Fibroblast of lung (primary cell): ENCODE data around the gene LRRC37A. TPM values are rescaled to one million over a fixed set of nuclear protein-coding genes. Genes with fewer than 3 reads are reported as not detected.
"Not testable (repeated sequence)": the region's sequence is repeated elsewhere in the genome, so short reads cannot be mapped to it uniquely, and the experiment has no call there.

ENCODE experiments used
- DNase-seq, 2 donors: peaks; one replicate each; pipeline versions ENCODE4 v3.0.0 to v3.0.0-alpha.2; 2010; ENCODE audit warnings: low read depth in 2 of 2
- H2AFZ ChIP-seq: 2 replicates; pipeline ENCODE4 v1.5.1; 2012; ENCODE audit warnings: low read length, control low read depth, inconsistent platforms
- H3K27ac ChIP-seq: 2 replicates; pipeline ENCODE4 v1.5.1; 2011; ENCODE audit warnings: low read length, control low read depth; ENCODE audit not compliant: insufficient read depth
- H3K27me3 ChIP-seq: 2 replicates; pipeline ENCODE4 v1.5.1; 2011; ENCODE audit warnings: mild to moderate bottlenecking, low read length; ENCODE audit not compliant: control insufficient read depth, insufficient read depth
- H3K36me3 ChIP-seq: 2 replicates; pipeline ENCODE4 v1.5.1; 2011; ENCODE audit warnings: low read length; ENCODE audit not compliant: control insufficient read depth, insufficient read depth
- H3K4me1 ChIP-seq: 2 replicates; pipeline ENCODE4 v1.5.1; 2011; ENCODE audit warnings: low read length; ENCODE audit not compliant: control insufficient read depth, insufficient read depth; ENCODE audit errors: extremely low read depth
- H3K4me2 ChIP-seq: 2 replicates; pipeline ENCODE4 v1.5.1; 2011; ENCODE audit warnings: low read length, control low read depth; ENCODE audit not compliant: insufficient read depth; ENCODE audit errors: extremely low read depth
- H3K4me3 ChIP-seq, 4 experiments: fragments of 200-600 bp in 1 of 4; sonication (generic) in 1 of 4; replicated peaks in 1 of 4; 2 replicates each; pipeline ENCODE4 v1.5.1; 2011 to 2016; ENCODE audit warnings: low read length in 4 of 4, low read depth in 3 of 4, mild to moderate bottlenecking in 3 of 4, control low read depth in 2 of 4, inconsistent platforms in 1 of 4, mixed read lengths in 1 of 4; ENCODE audit not compliant: insufficient read depth in 1 of 4; ENCODE audit errors: control extremely low read depth in 1 of 4
- H3K79me2 ChIP-seq: 2 replicates; pipeline ENCODE4 v1.5.1; 2012; ENCODE audit warnings: mild to moderate bottlenecking, low read length, inconsistent platforms; ENCODE audit not compliant: control insufficient read depth, insufficient read depth
- H3K9ac ChIP-seq: 2 replicates; pipeline ENCODE4 v1.5.1; 2011; ENCODE audit warnings: mild to moderate bottlenecking, low read length, control low read depth; ENCODE audit not compliant: insufficient read depth
- H3K9me3 ChIP-seq: 2 replicates; pipeline ENCODE4 v1.5.1; 2012; ENCODE audit warnings: low read depth, low read length; ENCODE audit not compliant: control insufficient read depth, insufficient read depth
- H4K20me1 ChIP-seq: 2 replicates; pipeline ENCODE4 v1.5.1; 2011; ENCODE audit warnings: low read length; ENCODE audit not compliant: control insufficient read depth, insufficient read depth; ENCODE audit errors: extremely low read depth
- polyA plus RNA-seq, 2 donors: library from polyadenylated mRNA; depleted of rRNA in 1 of 2; stranded (reverse) in 1 of 2; unstranded in 1 of 2; fragments of >200 nt; gene quantifications; 2 replicates each; pipeline ENCODE4 v1.2.1, GENCODE V29; 2011 to 2012; ENCODE audit warnings: missing spikeins in 1 of 2
- total RNA-seq: library from RNA; depleted of rRNA; stranded (reverse); fragments of >200 nt; gene quantifications from 2 replicates; pipeline ENCODE4 v1.2.1, GENCODE V29; 2014
- TF ChIP-seq, protein P1 (sequence below), 2 donors: IDR thresholded peaks in 1 of 2; conservative IDR thresholded peaks in 1 of 2; 1 replicate in 1 of 2; 2 replicates in 1 of 2; pipeline ENCODE4 v1.5.1; 2011 to 2012; ENCODE audit warnings: low read length in 2 of 2, control low read depth in 1 of 2, inconsistent platforms in 1 of 2, low read depth in 1 of 2, mild to moderate bottlenecking in 1 of 2

LRRC37A gene
- total and polyA plus RNA-seq, 2 donors (not counting 1 experiment from before 2014, with no cell fraction given), result 0.45 to 2.5 TPM

DNA sequence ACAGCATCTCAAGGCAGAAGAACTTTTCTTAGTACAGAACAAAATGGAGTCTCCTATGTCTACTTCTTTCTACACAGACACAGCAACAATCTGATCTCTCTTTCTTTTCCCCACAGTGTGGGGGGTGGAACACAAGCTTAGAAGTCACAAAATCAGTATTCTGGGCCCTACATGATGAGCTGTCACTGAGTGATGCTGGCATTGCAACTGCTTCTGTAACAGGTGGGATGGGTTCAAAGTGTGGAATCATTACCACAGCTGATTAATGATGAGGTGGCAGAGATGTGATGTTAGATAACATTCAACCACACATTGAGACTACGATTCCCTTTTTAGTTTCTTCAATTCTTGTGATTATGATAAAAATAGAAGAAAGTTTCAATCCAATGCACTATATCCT lies 10.5 kb upstream of the LRRC37A start:
- not testable (repeated sequence) for H3K79me2 ChIP-seq, H3K9me3 ChIP-seq, H3K36me3 ChIP-seq, H3K4me3 ChIP-seq, H3K27ac ChIP-seq, H4K20me1 ChIP-seq, H3K4me1 ChIP-seq, H3K9ac ChIP-seq, H3K27me3 ChIP-seq, H3K4me2 ChIP-seq, H2AFZ ChIP-seq
- peak in 1 of 2 donors; percentile 32 for DNase-seq

DNA sequence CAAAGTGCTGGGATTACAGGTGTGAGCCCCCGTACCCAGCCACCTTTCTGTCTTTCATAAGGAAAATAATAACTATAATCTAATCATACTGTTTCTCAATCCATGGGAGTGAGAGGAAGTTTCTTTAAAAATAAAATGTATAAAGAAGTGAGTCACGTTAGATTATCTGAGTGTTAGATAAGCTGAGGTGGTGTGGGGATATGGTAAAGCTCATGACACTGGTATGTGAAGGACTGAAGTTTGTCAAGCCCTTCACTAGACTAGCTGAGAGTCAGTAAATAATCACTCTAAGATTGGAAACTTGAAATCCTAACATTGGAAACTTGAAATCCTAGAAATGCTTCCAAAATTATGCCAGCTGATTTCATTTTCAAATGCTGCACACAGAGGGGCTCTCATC lies 9.4 kb upstream of the LRRC37A start:
- H3K4me2 ChIP-seq, H3K4me1 ChIP-seq, H3K79me2 ChIP-seq, H3K27ac ChIP-seq, H3K36me3 ChIP-seq, H3K4me3 ChIP-seq, H3K9me3 ChIP-seq, H4K20me1 ChIP-seq, H3K27me3 ChIP-seq, H3K9ac ChIP-seq, H2AFZ ChIP-seq: not testable (repeated sequence)
- peak in 1 of 2 donors; percentile 41 for DNase-seq

DNA sequence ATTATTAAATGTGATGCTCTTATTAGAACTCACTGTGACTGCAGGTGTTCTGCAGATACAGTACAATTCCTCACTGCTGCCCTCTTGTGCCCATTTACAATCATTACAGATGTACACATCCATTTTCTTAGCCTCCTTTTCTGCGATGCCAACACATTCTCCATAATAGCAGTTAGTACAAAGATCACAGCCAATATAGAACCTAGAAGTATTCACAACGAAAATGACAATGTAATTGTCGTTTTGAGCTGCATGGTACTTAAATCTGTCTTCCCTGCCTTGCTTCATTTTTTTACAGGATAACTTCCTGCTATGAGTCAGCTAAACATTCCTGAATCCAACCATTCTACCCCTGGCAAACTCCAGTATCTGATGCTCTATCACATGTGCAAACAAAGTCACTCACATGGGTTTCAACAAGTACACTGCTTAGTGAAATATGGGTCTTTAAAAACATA lies 8.1 kb upstream of the LRRC37A start:
- H3K4me1 ChIP-seq, H3K79me2 ChIP-seq, H4K20me1 ChIP-seq, H3K27ac ChIP-seq, H3K9ac ChIP-seq, H3K4me3 ChIP-seq, H3K9me3 ChIP-seq, H3K36me3 ChIP-seq, H3K27me3 ChIP-seq: not testable (repeated sequence)
- Histone ChIP-seq H2AFZ (peak overlapping the region; percentile 75), H3K4me2 (peak overlapping the region; percentile 72)
- peak; percentile 69 to 77 for DNase-seq
- TF ChIP-seq, protein P1, sequence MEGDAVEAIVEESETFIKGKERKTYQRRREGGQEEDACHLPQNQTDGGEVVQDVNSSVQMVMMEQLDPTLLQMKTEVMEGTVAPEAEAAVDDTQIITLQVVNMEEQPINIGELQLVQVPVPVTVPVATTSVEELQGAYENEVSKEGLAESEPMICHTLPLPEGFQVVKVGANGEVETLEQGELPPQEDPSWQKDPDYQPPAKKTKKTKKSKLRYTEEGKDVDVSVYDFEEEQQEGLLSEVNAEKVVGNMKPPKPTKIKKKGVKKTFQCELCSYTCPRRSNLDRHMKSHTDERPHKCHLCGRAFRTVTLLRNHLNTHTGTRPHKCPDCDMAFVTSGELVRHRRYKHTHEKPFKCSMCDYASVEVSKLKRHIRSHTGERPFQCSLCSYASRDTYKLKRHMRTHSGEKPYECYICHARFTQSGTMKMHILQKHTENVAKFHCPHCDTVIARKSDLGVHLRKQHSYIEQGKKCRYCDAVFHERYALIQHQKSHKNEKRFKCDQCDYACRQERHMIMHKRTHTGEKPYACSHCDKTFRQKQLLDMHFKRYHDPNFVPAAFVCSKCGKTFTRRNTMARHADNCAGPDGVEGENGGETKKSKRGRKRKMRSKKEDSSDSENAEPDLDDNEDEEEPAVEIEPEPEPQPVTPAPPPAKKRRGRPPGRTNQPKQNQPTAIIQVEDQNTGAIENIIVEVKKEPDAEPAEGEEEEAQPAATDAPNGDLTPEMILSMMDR (conservative IDR thresholded peaks at IDR 0.05 in 1 of 2, IDR thresholded peaks at IDR 0.05 in 1 of 2; ENCODE audit: low read depth in 1 of 2, low read length in 2 of 2), result peak; percentile 68 to 71

DNA sequence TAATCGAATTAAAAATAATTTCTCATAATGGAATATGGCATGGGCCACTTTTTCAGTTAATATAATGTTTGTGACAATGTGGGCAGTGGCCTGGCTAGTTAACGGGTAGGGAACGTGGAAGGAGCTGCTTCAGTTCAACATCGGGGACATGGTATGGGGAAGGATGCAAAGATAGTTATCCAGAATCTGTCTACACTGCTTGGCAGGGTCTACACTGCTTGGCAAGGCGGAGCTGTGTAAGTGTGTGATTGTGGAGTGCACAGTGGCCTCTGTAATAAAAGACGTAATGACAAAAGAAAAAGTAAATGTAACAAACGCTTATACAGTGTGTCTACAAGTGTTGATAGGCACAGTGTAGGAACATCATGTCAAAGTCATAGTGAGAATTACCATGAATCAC lies 7.3 kb upstream of the LRRC37A start:
- not testable (repeated sequence) for H3K36me3 ChIP-seq, H4K20me1 ChIP-seq, H3K4me3 ChIP-seq, H3K79me2 ChIP-seq, H2AFZ ChIP-seq, H3K4me1 ChIP-seq, H3K9me3 ChIP-seq, H3K4me2 ChIP-seq, H3K27ac ChIP-seq, H3K9ac ChIP-seq, H3K27me3 ChIP-seq, DNase-seq

DNA sequence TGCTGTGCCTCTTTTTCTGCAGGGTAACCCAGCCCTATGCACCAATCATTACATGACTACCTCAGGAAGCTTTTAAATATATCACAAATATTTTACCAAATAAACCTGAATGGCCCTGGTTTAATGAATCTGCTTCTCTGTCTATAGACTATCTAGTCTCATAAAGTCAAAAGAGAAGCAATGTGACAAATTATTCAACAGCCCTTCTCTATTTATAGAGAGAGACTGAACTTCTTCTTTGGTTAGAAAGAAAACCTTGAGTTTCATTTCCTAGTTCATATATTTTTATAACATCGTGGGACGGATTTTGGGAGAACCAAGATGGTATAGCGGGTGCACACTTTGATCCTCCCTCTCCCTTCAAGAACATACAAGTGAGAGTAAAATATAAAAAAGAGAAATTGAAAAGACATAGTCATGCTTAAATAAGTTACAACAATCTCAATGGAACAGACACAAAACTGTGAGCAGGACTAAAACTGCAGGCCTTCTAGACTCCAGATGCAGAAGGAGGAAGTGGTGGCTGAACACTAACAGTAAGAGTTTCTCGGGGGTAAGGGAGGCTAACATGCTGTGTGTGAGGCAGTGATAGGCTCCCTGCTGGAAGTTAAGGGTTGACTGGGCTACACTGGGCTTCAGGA lies 3.9 kb upstream of the LRRC37A start:
- not testable (repeated sequence) for H4K20me1 ChIP-seq, H3K36me3 ChIP-seq, DNase-seq, H3K4me1 ChIP-seq, H3K4me3 ChIP-seq, H3K27me3 ChIP-seq, H2AFZ ChIP-seq, H3K9ac ChIP-seq, H3K79me2 ChIP-seq, H3K4me2 ChIP-seq, H3K9me3 ChIP-seq, H3K27ac ChIP-seq

DNA sequence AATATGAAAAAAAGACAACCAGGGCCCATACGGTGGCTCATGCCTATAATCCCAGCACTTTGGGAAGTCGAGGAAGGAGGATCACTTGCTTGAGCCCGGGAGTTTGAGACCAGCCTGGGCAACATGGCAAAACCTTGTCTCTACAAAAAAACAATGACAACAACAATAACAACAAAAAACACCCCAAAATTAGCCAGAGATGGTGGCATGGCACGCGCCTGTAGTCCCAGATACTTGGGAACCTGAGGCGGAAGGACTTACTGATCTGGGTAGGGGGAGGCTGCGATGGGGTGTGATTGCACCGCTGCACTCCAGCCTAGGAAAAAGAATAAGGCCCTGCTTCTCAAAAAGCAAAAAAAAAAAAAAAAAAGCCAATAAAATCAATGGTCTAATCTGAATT lies 3.3 kb upstream of the LRRC37A start:
- not testable (repeated sequence) for H2AFZ ChIP-seq, H3K9me3 ChIP-seq, H3K27ac ChIP-seq, H3K9ac ChIP-seq, H3K27me3 ChIP-seq, H3K79me2 ChIP-seq, H3K4me2 ChIP-seq, H3K4me1 ChIP-seq, H3K4me3 ChIP-seq, H3K36me3 ChIP-seq, DNase-seq, H4K20me1 ChIP-seq
